HG02610 (cell line): ENCODE results near the gene TPSD1.

Experiments used
- ATAC-seq: cut with Tn5 transposase; IDR thresholded peaks from one replicate; pipeline ENCODE4 v1.9.1; 2021; ENCODE audit warnings: mild to moderate bottlenecking, moderate library complexity; ENCODE audit not compliant: unreplicated experiment

The TPSD1 gene

DNA sequence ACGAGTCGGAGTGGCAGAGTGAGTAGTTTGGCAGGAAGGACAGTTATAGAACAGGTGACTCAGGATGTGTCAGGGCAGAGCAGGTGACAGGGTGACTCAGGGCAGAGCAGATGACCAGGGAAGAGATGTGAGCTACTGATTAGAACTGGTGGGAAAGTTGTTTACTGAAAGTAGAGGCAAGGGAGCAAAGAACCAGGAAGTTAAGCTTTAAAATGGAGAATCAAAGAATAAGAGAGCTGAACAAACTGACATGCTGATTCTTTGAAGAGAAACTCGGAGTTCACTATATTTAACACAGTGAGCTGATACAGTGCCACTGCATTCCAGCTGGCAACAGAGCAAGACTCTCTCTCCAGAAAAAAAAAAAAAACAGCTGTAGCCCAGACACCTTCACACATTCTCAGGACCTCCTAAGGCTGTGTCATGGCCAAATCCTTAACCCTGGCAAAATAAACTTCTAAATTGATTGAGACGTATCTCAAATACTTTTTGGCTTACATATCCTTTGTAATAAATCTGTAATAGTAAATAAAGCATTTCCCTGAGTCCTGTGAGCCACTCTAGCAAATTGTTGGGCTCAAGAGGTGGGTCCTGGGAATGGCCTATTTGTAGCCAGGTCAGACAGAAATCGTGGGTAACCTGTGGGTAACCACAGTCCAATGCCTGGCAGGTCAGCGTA, 41.3 kb downstream of the TPSD1 start:
- no peak for ATAC-seq

- no peak for ATAC-seq
Observed at GRCh38 chr16:1298406-1298805, 42.5 kb downstream of the TPSD1 start.

GRCh38 chr16:1299012-1299867, 43.4 kb downstream of the TPSD1 start:
- ATAC-seq = no peak

GRCh38 chr16:1299868-1300203, 44.0 kb downstream of the TPSD1 start:
- ATAC-seq = no peak

GRCh38 chr16:1300664-1301476, 45.0 kb downstream of the TPSD1 start:
- no peak for ATAC-seq

DNA sequence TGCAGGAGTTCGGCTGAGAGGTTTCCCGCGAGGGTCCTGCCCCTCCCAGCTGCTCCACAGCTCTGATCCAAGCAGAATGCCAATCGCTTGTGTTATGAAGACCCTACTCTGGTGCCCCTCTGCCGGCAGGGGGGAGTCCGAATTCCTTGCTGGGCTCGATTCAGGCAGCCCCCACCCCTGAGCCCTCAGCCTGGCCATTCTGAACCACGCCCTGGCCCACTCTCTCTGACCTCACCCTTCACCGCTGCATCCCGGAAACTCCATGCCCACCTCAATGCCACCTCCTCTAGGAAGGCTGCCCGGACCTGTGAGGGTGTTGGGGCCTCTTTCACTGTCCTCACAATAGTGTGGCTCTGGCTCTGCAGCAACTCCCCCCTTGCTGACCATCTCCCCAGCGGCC, 45.7 kb downstream of the TPSD1 start:
- ATAC-seq = no peak

DNA sequence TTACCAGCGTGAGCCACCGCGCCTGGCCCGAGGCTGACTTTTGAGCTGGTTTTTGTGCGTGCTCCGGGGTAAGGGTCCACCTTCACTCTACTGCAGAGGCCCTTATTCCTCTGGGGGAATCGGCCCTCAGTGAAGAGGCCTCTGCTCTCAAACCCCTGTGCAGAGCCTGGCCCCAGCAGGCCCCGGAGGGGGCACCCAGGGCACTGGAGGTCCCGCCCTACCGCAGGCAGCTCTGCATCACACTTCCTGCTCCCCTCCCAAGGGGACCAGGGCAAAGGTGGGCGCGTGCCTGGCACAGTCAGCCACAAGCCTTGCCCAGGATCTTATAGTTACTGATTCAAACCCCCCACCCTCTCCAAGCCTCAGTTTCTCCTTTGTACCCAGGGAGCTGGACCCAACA, 50.0 kb downstream of the TPSD1 start:
- ATAC-seq = no peak

DNA sequence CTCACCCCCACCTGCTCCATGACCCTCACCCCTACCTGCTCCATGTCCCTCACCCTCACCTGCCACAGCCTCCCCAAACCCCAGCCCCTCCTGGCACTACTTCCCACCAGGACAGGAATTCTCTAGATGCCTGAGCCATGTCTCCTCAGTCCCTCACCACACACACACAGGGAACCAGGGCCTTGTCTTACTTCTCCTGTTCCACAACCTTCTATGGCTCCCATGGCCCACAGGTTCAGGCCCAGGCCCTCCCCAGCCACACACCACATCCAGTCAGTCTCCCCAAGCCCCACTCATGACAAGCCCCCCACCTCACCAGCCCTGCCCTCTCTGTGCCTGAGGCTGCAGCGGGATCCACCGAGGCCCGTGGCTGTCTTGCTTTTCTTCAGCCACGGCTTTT, 50.5 kb downstream of the TPSD1 start:
- no peak for ATAC-seq

- peak; percentile 14 for ATAC-seq
Observed at GRCh38 chr16:1308036-1308976, 52.4 kb downstream of the TPSD1 start.
